Fibroblast of skin of right quadriceps (primary cell): ENCODE data around the gene APCS.

Experiments used
- DNase-seq: peaks from one replicate; pipeline ENCODE4 v3.0.0-alpha.2; 2013

The APCS gene, protein sequence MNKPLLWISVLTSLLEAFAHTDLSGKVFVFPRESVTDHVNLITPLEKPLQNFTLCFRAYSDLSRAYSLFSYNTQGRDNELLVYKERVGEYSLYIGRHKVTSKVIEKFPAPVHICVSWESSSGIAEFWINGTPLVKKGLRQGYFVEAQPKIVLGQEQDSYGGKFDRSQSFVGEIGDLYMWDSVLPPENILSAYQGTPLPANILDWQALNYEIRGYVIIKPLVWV

DNA sequence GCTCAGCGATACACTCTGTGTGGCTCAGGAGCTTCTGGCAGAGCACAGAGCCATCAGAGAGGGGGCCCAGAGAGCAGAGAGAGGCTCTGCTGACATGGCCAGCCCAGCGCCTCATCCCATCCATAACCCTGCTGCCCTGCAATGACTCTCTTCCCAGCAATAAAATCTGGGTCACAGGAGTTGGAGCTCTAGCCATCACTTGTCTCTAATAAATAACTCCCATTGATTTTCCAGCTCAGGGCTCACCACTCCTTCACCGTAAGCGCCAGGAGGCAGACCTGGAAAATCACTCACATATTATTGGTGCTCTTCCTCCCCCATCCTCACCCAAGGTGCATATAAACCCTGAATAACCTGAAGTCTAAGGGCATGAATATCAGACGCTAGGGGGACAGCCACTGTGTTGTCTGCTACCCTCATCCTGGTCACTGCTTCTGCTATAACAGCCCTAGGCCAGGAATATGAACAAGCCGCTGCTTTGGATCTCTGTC is at the start of gene APCS:
Gene APCS, plus strand, starts transcription at position 366 of the 491 bp plus-strand sequence. Its CDS starts 96 bp downstream, at position 462.
- DNase-seq: no peak

DNA sequence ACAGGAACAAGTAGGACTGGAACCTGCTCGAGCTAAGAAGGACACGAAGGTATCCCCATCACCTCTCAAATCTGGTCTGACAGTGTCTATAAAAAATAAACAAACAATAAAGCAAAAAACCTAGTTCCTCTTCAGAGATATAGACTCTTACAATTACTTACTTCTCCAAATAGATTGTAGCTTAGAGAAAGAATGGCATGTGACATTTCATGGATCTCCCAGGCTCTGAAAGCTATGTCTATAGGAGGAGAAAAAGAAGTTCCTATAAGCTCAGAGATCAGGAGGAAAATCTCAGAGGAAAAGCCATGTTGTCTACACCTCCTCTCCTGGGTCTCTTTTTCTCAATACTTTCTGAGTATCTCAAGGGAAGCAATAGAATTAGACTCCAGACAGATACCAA is 39.5 kb upstream of the APCS start:
- no peak for DNase-seq

DNA sequence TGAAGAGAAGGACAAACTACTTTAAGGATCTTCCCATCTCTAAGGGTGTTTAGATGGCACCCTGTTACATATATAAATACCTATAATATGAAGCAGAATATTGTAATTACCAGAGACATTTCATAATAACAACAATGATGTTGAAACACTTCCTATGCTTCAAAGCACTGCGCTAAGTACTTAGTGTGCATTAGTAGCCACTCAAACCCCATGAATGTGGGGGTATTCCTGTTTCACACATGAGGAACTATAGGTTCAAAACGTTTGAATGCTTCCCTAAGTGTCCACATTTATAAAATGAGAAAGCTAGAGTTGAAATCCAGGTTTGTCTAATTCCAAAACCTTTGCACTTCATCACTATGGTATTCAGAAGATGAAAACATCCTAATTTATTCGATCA is 33.4 kb upstream of the APCS start:
- no peak for DNase-seq

DNA sequence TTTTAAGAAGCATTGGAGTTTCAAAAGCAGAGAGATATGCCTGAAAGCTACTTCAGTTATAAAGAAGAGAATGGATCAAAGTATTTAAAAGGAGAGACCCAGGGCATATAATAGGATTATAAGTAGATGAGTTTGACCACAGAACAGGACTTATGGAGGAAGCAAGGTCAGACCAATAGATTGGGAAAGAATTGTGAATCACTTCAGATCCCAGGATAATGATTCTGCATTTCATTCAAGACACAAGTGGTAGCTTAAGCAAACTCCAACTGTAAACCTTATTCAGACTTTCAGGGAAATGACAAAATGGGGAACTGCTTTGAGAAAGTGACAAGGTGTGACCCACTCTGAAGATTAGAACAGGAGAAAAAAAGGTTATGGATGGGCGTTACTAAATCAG is 32.9 kb upstream of the APCS start:
- DNase-seq: no peak

DNA sequence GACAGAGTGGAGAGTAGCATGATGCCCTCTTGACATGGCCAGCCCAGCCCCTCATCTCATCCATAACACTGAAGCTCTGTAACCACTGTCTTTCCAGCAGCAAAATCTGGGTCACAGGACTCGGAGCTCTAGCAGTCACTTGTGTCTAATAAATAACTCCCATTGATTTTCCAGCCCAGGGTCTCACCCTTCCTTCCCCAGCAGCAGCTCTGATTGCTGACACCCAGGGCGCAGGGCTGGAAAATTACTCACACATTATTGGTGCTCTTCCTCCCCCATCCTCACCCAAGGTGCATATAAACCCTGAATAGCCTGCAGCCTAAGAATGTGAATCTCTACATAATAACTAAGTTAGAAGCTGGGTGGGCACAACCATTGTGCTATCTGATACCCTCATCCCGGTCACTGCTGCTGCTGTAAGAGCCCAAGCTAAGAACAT is 30.7 kb upstream of the APCS start:
- DNase-seq: no peak

DNA sequence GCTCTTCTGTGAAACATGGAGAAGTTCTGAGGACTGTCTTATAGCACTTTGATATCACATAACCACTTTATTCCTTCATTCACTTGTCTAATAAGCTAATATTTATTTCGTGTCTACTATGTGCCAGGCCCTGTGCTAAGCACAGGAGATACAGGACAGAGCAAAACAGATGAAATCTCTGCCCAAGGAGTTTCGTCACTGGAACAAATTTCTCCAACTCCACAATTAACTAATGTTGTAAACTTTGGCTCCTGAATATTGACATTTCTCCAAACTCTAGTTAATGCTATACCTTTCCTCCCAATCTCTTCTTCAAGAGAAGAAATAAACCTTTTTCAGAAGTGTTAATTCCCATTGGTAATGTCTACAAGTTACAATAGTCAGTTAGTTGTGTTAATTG is 27.0 kb upstream of the APCS start:
- DNase-seq: no peak

DNA sequence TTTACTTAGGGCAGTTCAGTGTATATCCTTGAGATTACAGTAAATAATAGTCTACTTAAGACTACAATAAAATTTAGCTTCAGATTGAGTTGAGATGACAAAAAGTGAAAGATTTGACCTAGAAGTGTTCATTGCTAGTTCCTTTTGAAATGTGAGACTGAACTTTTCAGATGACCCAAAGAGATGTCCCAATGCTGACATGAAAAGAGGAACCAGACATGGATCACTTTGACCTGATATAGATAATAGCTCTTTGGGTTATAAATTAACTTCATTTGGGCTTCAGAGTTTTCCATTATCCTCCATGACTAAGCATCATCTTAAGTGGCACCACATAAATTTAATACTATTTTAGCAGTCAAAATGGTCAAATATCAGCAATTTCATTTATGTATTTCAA is 26.1 kb upstream of the APCS start:
- DNase-seq: no peak

DNA sequence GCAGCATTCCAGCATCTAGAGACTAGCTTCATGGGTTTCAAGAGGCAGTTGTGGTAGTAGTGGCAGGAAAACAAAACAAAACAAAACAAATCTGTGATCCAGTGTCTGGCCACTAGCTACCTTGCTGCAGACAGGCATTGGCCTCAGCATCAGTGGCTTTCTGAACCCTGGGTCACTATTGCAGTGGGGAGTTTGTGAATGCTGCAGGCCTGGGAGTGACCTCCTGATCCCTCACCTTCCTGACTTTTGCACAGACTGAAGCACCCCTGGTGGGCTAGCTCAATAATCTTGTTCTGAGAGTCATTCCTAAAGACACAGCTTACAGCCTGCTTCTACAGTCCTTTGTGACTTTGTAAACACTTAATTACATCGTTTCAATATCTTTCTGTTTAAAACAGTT is 24.9 kb upstream of the APCS start:
- no peak for DNase-seq

DNA sequence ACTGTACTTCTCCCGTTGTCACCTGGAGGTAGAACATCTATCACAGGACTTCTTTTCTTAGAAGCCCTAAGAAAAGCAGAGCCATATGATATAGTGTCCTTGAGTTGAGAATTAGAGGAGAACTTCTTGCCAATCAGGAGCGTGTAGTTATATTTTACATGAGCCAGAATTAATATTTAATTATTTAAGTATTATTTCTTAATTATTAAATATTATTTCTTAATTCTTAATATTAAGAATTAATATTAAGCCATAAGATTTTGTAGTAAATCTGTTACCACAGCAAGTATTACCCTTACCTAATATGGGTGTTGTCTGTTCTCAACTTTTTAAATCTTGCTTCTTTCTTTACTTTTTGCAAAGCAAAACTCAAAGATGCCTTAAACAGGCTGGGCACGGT is 10.2 kb upstream of the APCS start:
- DNase-seq: no peak

DNA sequence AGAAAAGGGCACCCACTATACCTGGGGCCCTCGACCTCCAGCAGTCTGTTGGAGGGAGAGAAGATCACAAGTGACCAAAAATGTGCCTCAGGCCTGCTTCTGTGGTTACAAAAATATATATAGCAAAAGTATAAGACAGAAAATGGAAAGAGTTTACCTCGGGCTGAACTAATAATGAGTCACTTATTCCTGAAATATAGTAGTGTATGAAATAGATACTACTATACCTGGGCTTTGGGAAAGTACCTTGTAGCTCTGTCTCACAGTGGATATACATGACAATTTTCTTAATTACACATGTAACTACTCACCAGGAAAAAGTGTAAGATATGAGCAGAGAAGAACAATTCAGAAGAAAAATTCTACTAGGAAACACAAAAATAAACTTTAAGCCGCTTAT is 7.3 kb upstream of the APCS start:
- no peak for DNase-seq

DNA sequence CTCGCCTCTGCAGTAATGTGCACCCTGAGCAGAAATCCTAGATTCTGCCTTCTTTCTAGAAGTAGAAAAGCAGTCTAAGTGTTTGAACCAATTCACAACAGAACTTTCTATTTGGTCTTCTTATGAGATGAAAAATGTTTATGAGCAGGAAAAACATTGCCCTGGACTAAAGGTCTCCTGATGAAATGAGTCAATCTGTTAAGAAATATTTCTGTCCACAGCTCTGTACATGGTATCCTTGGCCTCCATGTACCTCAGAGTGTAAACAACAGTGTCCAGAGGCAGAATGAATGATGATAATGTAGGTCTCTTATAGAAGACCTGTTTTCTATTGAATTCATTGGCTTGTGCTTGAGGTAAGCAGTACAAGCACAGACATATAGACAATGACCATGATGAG is 6.2 kb upstream of the APCS start:
- DNase-seq: no peak

DNA sequence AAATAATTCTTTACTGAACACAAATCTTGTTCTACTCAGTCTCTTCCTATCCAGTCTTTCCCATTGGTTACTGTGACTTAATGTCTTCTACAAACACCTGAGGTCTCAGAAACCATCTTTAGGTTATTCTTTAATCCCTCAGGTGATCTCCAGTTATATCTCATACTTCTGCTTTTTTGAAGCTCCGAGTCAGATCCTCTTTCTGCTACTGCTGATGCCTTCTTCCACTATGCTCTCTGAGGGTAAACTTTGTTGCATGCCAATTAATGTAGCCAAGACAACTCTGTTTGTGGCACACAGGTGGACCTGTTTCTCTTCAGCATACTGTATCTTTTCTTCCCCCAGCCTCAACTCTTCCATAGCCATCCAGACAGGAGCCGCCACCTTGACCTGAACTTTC is 3.1 kb upstream of the APCS start:
- no peak for DNase-seq

DNA sequence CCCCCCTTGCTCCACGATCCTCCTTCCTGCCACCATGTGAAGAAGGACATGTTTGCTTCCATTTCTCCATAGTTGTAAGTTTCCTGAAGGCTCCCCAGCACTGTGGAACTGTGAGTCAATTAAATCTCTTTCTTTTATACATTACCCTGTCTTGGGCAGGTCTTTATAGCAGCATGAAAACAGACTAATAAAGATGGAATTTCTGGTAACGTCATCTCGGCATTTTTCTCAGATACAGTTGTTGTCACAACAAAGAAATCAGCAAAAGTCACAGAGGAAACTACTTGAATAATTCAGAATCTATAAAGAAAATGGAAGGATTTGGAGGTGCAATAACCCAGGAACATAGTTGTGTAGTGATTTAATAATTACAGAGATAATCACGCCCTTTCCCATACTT is 4.4 kb downstream of the APCS start:
- DNase-seq: no peak

DNA sequence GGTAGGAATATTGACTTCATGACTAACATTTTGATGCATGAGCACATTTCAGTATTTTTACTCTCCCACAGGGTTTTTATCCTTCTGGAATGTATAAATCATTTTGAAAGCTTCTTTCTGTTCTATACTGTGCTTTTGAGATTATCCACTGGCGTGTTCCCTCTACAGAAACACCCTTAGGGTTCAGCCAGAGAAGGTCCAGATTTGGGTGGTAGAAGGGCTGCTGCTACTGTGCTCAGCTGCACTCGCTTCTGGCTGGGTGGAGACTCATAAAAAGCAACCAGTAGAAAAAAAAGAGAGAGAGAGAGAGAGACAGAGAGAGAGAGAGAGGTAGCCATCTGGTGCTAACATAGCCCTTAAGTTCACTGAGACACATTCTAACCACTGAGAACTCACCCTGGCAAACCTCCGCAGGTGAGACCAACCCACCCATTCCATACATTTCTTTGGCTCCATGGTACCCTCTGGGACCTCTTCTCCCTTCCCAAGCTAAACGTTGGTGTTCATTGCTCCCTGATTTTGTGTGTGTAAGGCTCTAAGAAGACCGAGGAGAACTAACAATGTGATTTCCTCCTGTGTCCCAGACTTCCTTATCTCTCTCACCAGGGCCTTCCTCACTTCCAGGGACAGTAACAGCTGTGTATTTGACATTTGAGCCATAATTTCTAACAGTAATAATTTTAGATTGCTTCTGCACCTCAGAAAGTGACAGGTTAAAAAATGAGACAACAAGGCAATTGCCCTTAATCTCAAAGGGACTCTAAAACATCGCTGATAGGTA is 7.2 kb downstream of the APCS start:
- peak; percentile 38 for DNase-seq

DNA sequence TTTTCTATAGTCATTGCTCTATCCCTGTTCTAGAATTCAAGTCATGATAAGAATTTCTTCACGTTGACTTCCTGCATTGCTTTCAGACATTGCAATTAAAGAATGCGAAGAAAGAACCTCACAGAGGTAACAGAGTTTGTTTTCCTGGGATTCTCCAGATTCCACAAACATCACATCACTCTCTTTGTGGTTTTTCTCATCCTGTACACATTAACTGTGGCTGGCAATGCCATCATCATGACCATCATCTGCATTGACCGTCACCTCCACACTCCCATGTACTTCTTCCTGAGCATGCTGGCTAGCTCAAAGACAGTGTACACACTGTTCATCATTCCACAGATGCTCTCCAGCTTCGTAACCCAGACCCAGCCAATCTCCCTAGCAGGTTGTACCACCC is 10.6 kb downstream of the APCS start:
- peak; percentile 94 for DNase-seq

DNA sequence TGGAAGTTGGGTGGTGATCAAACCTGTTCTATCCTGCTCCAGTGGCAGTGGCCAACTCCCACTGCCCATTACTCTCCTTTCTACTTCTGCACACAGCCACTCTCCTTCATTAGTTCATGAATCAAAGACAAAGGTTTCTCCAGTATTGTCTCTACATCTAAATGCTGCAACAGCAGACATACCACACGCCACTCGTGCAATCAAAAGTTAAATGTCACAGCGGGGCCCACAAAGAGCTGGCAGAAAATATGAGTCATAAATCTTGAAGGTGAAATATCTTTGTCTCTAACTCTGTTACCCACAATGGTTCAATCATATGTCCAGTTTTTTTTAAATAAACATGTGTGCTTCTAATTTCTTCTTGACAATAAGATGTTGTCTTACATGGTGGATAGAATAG is 13.3 kb downstream of the APCS start:
- no peak for DNase-seq

DNA sequence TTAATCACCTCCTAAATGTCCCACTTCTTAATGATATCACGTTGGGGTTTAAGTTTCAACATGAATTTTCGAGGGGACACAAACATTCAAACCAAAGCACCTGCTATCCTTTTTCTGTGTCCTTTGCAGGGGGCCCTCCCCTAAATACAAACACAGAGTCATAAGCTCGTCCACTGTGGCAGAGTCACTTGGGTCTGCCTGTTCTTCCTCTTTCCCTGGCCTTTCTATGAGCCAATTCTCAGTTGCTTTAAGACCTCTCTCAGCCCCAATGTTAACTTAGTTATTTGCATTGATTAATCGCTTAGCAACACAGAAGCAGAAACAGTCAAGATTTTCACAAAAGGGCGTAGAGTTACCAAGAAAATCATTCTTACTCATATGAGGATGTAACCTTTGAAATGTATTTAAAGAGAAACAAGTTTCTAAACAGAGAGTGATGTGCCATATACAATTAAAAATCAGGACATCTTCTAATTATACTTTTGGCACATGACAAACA is 14.9 kb downstream of the APCS start:
- no peak for DNase-seq

DNA sequence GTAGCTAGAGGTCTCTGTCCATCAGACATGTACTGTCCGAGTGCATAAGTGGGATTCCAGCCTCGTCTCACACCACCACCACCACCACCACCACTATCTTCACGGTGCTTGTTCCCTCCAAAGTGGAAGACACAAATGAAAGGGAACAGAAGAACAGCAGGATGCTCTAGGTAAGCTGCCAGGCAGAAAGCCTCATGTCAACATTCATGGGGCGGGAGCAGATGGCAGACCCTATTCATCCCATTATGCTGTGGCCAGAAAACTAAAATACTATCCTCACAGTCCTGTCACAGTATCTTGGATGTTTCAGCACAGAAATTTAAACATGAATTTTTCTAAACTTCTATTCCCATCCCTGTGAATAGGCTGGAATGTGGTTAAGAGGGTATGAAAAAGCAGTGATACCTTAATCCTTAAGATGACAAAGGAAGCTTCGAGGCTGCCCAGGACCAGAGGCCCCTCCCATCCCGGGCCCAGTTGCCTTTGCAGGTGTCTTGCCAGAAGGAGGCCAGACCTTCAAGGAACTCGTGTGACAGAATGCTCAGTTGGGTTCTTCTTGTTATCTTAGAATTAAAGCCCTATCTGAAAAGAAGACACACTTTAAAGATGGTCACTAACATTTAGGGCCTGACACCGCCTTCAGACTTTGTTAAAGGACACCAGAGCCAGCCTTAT is 24.7 kb downstream of the APCS start:
- no peak for DNase-seq

DNA sequence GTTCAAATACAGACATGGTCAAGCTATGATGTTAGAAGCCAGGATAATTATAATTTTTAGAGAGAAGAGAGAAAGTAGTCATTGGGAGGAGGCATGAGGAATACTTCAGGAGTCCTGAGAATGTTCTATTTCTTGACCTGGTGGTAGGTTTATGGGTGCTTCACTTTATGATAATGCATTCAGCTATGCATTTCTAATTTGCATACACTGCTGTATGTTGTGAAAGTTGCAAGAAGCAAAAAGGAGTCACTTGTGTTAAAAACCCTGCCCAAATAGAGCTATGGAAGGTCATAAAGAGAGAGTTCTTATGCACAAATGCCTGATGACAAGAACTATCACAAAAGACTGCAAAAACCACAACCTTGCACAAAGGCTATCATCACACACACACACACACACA is 45.3 kb downstream of the APCS start:
- DNase-seq: no peak
